Cerebellar nuclear complex (tissue), 1 donor: Measurements from ENCODE around the gene PIANP.

Experiments used
- DNase-seq, 2 experiments: peaks; one replicate each; lab custom pipeline; 2025; lab: John Stamatoyannopoulos, UW

The PIANP gene

DNA sequence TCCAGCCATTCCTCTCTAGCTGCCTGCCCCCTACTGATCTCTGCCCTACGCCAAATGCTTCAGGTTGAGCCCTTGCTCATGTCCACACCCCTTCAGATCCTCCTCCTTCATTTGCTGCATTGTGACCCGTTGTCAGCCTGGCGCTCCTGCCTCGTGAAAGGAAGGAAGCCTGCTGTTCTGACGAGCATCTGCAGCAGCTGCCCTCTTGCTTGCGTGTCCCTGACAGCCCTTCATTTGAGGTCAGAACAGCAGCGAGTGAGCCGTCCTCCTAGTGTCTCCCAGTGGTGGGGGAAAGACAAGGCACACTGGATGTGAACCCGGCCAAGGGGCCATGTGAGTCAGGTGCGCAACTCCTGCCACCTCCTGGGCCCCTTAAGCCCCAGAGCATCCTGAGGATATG is 3.0 kb upstream of the PIANP start:
- DNase-seq, result no peak

DNA sequence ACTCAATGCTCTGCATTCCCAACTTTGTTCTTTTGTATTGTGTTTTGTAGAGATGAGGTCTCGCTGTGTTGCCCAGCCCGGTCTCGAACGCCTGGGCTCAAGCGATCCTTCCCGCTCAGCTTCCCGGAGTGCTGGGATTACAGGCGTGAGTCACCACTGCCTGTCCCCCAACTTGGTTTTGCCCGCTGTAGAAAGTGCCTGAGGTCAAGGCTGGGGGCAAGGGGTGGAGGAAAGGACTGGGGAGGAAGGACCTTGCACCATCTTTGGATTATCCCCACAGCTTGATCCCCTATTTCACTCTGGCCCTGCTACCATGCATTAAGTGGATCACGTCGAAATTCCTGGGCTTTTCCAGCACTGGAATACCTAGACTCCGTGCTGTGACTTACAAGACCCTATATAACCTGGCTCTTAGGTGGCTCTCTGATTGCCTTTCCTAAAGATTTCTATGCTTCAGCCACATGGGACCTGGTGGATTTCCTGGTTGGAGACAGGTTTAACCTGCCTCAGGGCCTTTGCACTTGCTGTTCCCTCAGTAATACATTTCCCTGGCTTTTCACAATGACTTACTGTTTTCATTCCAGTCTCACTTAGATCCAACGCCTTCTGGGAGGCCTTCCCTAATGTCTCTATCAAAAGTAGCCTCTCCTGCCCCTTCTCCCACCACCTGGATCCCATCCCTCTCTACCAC is 608 bp upstream of the PIANP start:
- no peak for DNase-seq

DNA sequence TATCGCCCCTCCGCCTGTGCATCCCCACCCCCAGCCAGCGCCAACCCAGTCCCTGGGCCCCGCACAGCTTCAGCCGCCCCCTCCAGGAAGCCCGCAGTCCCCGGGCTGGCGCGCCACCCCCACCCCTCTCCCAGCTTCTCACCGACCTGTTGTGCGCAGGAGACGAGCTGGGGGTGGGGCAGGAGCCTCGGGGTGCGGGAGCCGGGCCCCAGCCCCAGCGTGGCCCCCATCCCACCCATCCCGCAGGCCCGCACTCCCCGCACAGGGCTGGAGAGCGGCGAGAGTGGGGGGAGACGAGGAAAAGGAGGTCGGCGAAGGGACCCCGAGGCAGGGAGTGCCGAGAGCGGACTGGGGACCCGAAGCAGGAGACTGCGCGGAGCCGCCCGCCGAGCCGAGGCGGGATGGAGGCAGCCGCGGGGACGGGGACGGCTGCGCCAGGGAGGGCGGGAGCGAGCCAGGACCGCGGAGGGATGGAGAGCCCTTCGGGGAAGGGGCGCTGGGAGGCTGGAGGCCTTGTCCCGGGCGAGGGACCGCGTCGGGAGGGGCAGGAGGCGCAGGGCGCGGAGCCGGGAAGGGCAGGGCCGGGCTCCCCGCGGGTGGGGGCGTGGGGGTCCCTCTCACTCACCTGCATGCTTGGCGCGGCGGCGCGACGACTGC is 498 bp downstream of the PIANP start:
- no peak for DNase-seq

DNA sequence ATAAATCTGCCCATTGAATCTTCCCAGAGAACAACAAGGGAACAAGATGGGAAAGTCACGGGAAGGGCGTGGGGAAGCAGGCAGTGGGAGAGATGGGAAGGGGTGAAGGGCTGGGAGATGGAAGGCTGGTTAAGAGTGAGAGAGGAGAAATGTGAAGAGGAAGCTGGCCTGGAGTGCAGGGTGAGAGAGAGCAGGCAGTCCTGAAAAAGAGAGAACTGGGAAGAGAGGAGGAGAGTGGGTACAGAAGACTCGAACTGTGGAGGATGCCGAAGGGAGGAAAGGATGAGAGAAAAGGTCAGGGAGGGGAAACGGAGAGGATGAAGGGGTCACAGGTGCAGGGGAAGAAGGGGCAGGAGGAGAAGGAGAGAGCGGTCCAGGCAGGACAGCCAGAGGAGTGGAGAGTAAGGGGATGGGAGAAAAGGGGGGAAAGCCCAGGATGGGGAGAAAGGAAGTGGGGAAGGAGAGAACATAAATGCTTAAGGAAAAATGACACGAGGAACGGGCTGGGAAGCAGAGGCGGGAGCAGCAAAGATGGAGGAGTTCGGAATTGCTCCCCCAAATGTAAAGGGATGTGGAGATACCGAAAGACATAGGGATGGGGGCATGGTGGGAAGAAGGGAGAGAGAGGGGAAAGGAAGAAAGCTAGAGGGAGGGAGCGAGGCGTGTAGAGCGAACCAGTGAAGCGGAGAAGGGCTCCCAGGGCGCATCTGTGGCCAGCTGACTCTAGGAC is 1.2 kb downstream of the PIANP start:
- DNase-seq, result no peak

DNA sequence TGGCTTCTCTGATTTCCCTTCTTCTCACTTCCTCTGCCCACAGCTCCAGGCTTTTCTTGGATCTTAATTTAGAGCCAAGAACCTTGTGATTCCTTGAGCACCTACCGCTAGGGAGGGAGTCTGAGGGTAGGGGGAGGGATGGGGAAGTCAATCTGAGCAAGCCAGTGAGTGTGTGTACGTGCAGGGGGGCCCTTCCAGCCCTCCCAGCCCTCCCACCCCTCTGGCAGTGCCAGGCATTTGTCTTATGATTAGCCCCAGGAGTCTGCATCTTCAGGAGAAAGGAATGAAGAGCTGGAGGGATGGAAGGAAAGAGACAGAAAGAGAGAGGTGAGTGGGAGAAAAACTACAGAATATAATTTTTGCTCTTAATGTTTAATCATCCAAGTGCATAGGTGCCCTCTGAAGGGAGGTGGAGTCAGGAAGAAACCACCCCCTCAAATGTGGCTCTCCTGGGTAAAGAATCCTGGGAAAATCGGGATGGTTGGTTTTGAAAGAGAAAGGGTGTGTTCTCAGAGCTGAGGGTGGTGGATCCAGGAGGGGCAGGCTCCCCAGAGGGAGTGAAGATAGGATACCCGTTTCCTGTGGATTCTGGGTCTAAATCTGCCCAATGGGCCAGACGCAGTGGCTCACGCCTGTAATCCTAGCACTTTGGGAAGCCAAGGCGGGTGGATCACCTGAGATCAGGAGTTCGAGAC is 2.1 kb downstream of the PIANP start:
- no peak for DNase-seq

DNA sequence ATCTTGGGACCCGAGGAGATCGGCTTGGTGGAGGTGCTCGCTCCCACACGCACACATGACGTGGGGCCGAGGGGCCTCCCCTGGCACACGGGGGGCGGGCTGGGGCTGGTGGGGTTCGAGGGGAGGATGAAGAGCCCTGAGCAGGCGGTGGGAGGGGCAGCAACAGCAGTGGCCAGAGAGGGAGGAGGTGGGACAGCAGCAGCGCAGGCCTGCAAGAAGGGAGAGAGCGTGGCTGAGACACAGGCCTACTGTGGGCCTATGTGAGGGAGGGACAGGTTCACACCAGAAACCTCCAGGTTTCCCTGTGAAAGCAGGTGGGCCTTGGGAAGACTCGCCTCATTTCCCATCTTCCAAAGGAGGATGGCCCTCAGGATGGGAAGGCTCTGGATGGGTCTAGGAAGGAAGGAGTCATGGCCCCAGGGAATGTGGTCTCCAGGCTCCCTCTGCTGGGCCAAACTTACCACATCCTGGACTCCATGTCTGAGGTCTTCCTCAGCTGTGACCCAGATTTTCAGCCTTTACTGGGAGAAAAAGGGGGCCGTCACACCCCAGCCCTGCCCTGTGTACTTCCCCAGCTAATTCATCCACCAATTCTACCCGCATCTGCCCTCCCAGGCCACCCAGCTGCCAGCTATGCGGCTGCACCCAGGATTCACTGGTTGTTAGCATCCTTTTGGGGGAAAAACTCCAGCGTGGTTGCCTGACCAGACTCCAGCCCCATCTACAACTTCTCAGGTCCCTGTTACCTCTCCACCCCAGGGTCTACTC is 2.8 kb downstream of the PIANP start:
- DNase-seq, result no peak

- DNase-seq, result no peak
These were observed 3.7 kb downstream of the PIANP start for GRCh38 chr12:6696690-6697583.

DNA sequence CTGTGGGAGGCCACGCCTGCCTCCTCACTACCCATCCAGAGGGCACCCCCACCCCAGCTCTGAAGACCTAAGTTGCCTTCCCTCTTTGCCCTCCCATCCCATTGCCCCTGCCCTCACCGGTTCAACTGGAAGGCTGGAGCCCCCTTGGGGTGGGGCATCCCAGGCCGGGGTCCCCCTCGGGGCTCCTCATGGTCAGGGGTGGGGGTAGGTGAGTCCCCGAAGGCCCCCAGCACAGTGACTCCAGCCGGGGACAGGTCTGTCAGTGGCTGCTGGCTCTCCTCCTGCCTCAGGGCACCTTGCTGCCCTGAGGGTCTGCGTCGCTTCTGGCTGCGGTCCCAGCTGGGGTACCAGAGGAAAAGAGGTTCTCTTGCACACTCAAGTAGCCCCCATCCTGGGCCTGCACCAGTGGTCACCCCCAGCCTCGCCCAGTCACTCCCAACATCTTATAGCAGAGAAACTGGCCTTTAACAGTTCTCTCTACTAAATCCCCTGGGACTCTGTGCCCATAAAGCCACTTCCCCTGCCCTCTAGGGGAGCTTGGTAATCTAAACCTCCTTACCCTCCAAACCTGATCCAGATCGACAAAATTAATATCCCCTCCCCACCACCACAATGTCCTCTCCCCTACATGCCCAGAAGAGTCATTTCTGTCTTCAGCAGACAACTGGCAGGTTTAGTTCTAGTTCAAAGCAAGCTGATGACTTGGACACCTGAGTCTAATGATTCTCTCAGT is 5.1 kb downstream of the PIANP start:
- DNase-seq, result no peak

DNA sequence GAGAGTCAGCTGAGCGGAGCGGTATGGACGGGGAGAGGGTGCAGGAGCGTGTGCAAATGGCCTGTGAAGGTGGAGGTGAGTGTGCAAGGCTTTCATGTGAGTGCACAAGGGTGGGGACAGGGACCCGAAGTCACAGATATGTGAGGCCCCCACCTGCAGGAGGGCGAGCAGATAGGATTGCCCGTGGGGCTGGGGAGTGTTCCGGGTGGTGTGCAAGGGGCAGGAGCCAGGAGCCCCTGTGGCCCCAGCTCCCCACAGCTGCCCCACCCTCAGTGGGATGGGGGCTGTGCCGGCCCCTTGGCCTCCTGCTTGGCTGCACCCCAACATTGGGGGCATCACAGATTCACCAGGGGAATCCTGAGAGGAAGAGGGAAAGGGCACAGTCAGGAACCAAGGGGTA is 5.9 kb downstream of the PIANP start:
- no peak for DNase-seq

GRCh38 chr12:6693832-6694355 is 6.7 kb downstream of the PIANP start:
- DNase-seq, result no peak

DNA sequence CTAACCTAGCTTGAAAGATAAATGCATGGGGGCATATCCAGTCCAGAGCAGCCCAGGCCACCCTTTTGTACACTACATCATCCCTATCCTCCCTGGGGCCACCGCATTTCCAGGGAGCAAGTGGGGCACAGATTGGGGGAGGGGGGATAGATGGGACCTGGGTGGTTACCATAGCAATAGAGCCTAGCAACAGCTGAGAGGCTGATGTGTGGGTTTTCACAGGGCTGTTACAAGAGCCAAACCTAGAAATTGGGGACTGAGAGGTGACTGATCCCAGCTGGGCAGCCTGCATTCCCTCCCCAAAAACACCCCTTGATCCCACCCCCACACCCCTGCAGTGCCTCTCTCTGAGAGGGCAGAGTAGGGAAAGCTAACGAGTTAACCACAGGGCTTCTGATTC is 7.7 kb downstream of the PIANP start:
- DNase-seq, result no peak

- DNase-seq, result no peak
These were observed 9.1 kb downstream of the PIANP start for GRCh38 chr12:6691473-6691872.

DNA sequence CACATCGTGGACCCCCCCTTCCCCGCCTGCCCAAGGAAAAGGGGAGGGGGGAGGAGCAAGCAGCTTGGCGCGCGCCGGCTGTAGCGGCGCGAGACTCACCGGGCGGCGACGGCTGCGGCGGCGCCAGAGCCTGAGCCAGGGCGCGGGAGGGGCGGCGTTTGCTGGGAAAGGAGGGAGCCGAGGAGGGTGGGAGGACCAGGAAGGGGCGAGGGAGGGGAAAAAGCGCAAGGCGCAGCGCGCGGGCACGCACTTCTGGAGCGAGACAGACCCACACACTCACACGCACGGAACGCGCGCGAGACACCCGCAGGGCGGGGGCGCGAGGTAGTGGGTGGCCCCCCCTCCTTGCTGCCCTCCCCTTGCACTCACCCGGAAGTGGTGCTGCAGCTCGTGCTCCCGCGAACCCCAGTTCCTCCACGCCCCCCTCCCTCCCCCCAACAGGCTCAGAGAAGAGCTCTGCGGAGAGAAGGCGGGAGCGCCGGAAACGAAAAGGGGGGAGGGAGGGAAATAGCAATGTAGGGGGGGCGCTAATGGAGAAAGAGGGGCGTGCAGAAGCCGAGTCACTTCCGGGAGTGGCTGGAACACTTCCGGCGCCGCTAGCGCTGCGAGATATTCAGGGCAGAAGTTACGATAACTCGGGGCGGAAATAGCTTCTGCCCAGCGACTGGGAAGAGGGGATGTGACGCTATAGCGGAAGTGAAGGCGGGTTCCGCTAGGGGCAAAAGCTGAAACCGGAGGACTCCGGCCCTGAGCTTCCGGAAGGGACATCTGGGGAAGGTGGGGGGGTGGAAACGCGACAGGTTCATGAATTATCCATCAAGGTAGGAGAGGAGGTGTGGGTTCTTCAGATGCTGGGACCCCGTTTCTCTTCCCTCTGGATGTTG is 11.4 kb downstream of the PIANP start, which contains the start of gene ZNF384:
ZNF384 (minus strand) TSS at position 377 of the 884 bp plus-strand sequence. CDS start 9,855 bp downstream, outside the sequence.
- peak; percentile 94 to 99 for DNase-seq

- peak in 1 of 2 experiments; percentile 11 for DNase-seq
These were observed 12.0 kb downstream of the PIANP start for GRCh38 chr12:6688543-6688998.

DNA sequence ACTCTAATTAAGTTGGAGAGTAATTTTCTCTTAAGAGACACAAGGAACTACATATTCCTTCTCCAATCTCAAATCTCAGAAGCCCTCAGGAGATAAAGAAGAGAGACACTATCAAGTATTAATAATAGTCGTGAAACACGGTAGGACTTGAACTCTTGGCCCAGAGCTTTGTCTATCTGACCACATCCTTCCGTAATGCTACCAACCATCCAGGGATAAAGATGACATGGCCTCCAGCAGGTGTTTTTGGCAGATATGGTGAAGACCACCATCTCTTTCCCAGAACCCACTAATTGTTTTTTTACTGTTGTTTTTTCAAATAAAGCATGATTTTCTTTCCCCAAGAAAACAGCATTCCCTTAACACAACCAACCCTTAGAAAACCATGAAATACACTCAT is 14.8 kb downstream of the PIANP start:
- DNase-seq, result no peak

DNA sequence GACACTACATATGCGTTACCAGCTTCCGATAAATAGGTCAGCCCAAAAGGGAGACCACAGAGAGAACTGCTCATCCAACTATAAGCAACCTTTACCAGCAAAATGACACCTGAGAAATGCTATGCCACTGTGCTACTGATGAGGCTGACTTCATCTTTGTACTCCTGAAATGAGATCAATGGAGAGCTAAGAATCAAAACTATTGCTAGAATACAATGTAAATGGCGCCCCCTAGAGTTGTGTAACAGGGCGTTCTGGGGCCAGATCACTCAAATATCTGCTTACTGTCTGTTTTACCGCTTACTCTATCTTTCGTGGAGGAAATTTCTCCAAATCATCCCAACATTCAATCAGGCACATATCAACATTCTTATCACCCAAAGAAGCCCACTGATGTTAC is 16.0 kb downstream of the PIANP start:
- no peak for DNase-seq

GRCh38 chr12:6676962-6677361 is 23.7 kb downstream of the PIANP start:
- DNase-seq, result no peak

DNA sequence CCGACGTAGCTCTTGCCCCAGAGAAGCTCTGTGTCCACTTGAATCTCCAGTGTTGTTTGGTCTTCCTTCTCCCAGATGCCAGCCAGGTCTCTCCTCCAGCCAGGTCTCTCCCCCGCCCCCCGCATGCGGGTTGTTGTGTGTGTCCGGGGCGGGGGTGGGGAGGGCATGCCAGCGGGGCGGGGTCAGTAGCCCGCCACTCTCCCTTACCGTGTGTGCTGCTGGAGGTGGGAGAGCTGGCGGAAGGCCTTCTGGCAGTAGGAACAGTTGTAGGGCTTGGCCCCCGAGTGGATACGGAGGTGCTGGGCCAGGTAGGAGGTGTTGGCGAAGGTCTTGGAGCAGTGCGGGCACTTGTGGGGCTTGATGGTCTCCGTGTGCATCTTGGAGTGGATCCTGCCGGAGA is 28.5 kb downstream of the PIANP start:
- no peak for DNase-seq
